Transverse colon (tissue), 4 donors: ENCODE data around the gene VPS13C. TPM values are rescaled to one million over a fixed set of nuclear protein-coding genes. Genes with fewer than 3 reads are reported as not detected.
A peak's percentile ranks its signal among the peaks of the same experiment; 100 is the strongest.

Experiments
- DNase-seq: peaks from one replicate; pipeline ENCODE4 v3.0.0-alpha.2; 2019
- H3K27ac ChIP-seq, 4 donors: fragments of 200-600 bp; sonication (generic); 2 replicates each; pipeline ENCODE4 v1.5.1; 2016 to 2018; ENCODE audit warnings: inconsistent platforms in 4 of 4
- H3K27me3 ChIP-seq: fragments of 200-600 bp; sonication (generic); 2 replicates; pipeline ENCODE4 v1.5.1; 2017; ENCODE audit warnings: inconsistent platforms
- H3K36me3 ChIP-seq, 4 donors: fragments of 200-600 bp; sonication (generic); 2 replicates each; pipeline ENCODE4 v1.5.1; 2017 to 2019; ENCODE audit warnings: inconsistent platforms in 4 of 4
- H3K4me1 ChIP-seq, 4 donors: fragments of 200-600 bp; sonication (generic); 2 replicates each; pipeline ENCODE4 v1.5.1; 2017 to 2020; ENCODE audit warnings: inconsistent platforms in 4 of 4
- H3K4me3 ChIP-seq, 4 donors: fragments of 200-600 bp; sonication (generic); 1 replicate in 1 of 4; 2 replicates in 3 of 4; pipeline versions ENCODE4 v1.5.1 to v1.6.1; 2017 to 2019; ENCODE audit warnings: inconsistent platforms in 4 of 4
- H3K9me3 ChIP-seq, 2 donors: fragments of 200-600 bp; sonication (generic); 2 replicates each; pipeline ENCODE4 v1.5.1; 2017 to 2019; ENCODE audit warnings: inconsistent platforms in 2 of 2
- CTCF ChIP-seq, 5 experiments: fragments of 200-600 bp in 3 of 5; fragments of 450-650 bp in 2 of 5; sonication (generic) in 3 of 5; IDR thresholded peaks; 1 replicate in 2 of 5; 2 replicates in 3 of 5; pipeline ENCODE4 v1.5.1; 2016 to 2017; ENCODE audit warnings: antibody characterized with exemption in 5 of 5, inconsistent platforms in 3 of 5, mild to moderate bottlenecking in 2 of 5, moderate library complexity in 1 of 5
- EP300 ChIP-seq: sonication (generic); formaldehyde crosslinking; IDR thresholded peaks from one replicate; pipeline ENCODE4 v1.6.1; 2017; ENCODE audit warnings: antibody characterized with exemption, low read depth
- POLR2A ChIP-seq: fragments of 450-650 bp; IDR thresholded peaks from one replicate; pipeline ENCODE4 v1.6.1; 2016; ENCODE audit warnings: antibody characterized with exemption, mild to moderate bottlenecking, moderate library complexity
- POLR2AphosphoS5 ChIP-seq, 3 donors: sonication (generic); formaldehyde crosslinking; IDR thresholded peaks; one replicate each; pipeline ENCODE4 v1.6.1; 2016; ENCODE audit warnings: antibody characterized with exemption in 3 of 3
- WGBS, 2 donors: methylation state at CpG; one replicate each; pipeline ENCODE4 v1.1.5; 2018; ENCODE audit warnings: low coverage in 1 of 2; 5-methylcytosine and 5-hydroxymethylcytosine counted together
- in situ Hi-C, 4 donors: fragments of 200-750 bp; cut with MboI; loops; one replicate each; pipeline versions ENCODE4 v1.15.0 to v1.15.1; 2017; ENCODE audit warnings: low sequenced_read_pairs in 3 of 4, low pct_ligation_motif_present in 1 of 4, low pct_unique_long_range_greater_than_20kb in 1 of 4
- intact Hi-C: fragments of 100-400 bp; cut with DNase I; formaldehyde crosslinking; loops from one replicate; pipeline ENCODE4 v1.15.1; 2023; ENCODE audit warnings: low total_unique reads
- total RNA-seq, 4 donors: library from RNA; depleted of rRNA; stranded (reverse); fragments of >200 nt; gene quantifications; one replicate each; pipeline ENCODE4 v1.1.0, GENCODE V29; 2016

Gene VPS13C
- total RNA-seq, 4 donors from 2014 or later = 48.3 to 105 (median 73.2) TPM

GRCh38 chr15:61983081-61983480, 77.2 kb downstream of the VPS13C start:
- Histone ChIP-seq H3K9me3 (no peaks in the 10 kb centered on the region), H3K4me3 (no peak overlapping the region), H3K4me1 (no peaks in the 10 kb centered on the region), H3K27ac (no peak overlapping the region), H3K27me3 (no peaks in the 10 kb centered on the region), H3K36me3 (peaks cover 0 to 47% (median 12%) of the 10 kb centered on the region in 4 donors)
- 91 to 92% methylated on average over 3 of the region's 3 CpGs for WGBS, 2 donors
- in situ Hi-C loops (no loop called here), intact Hi-C loops (no loop called here)
- DNase-seq = no peak
- no peak for TF ChIP-seq EP300

GRCh38 chr15:61978225-61978624, 82.0 kb downstream of the VPS13C start:
- Histone ChIP-seq H3K27ac (no peak overlapping the region), H3K27me3 (no peaks in the 10 kb centered on the region), H3K4me3 (no peak overlapping the region), H3K36me3 (peaks cover 0 to 48% (median 16%) of the 10 kb centered on the region in 4 donors), H3K9me3 (no peaks in the 10 kb centered on the region), H3K4me1 (peaks cover 0 to 16% (median 5%) of the 10 kb centered on the region in 4 donors)
- no peak for DNase-seq
- WGBS, 2 donors = 68 to 95% methylated on average over 3 of the region's 3 CpGs
- intact Hi-C loops (no loop called here), in situ Hi-C loops (loop anchor here in 2 of 4 donors (10.0 kb wide), 2 partner anchors 87 to 97 kb away; partner anchors contain the start of genes C2CD4A (in 1 of the 2) and VPS13C (in 1 of the 2))
- TF ChIP-seq POLR2A = no peak
- TF ChIP-seq POLR2AphosphoS5 (IDR thresholded peaks at IDR 0.05) = no peak
- TF ChIP-seq EP300 = no peak
- TF ChIP-seq CTCF (IDR thresholded peaks at IDR 0.05) = no peak

GRCh38 chr15:61974759-61975158, 85.5 kb downstream of the VPS13C start:
- Histone ChIP-seq H3K27ac (peak overlapping the region in 1 of 4 donors; percentile 6), H3K9me3 (no peaks in the 10 kb centered on the region), H3K4me3 (no peak overlapping the region), H3K27me3 (no peaks in the 10 kb centered on the region), H3K36me3 (peaks cover 0 to 57% (median 14%) of the 10 kb centered on the region in 4 donors), H3K4me1 (peaks cover 0 to 16% (median 5%) of the 10 kb centered on the region in 4 donors)
- intact Hi-C loops (no loop called here), in situ Hi-C loops (loop anchor here in 2 of 4 donors (10.0 kb wide), 2 partner anchors 90 to 100 kb away; partner anchors contain the start of genes C2CD4A (in 1 of the 2) and VPS13C (in 1 of the 2))
- TF ChIP-seq EP300 = no peak
- TF ChIP-seq POLR2AphosphoS5 (IDR thresholded peaks at IDR 0.05) = no peak
- TF ChIP-seq POLR2A = no peak
- no peak for TF ChIP-seq CTCF (IDR thresholded peaks at IDR 0.05)
- DNase-seq = no peak
- WGBS, 2 donors = 25 to 34% methylated on average over 1 of the region's 1 CpG

GRCh38 chr15:61974118-61974517, 86.1 kb downstream of the VPS13C start:
- Histone ChIP-seq H3K36me3 (peaks cover 0 to 57% (median 14%) of the 10 kb centered on the region in 4 donors), H3K27me3 (no peaks in the 10 kb centered on the region), H3K9me3 (no peaks in the 10 kb centered on the region), H3K4me1 (peaks cover 0 to 16% (median 5%) of the 10 kb centered on the region in 4 donors), H3K27ac (peak overlapping the region in 1 of 4 donors; percentile 6), H3K4me3 (no peak overlapping the region)
- TF ChIP-seq EP300 = no peak
- no peak for TF ChIP-seq CTCF (IDR thresholded peaks at IDR 0.05)
- no peak for DNase-seq
- intact Hi-C loops = no loop called here
- in situ Hi-C loops = loop anchor here in 2 of 4 donors (10.0 kb wide), 2 partner anchors 91 to 101 kb away; partner anchors contain the start of genes C2CD4A (in 1 of the 2) and VPS13C (in 1 of the 2)
- WGBS, 2 donors = 25 to 27% methylated on average over 1 of the region's 1 CpG

GRCh38 chr15:61951949-61952348, 108.3 kb downstream of the VPS13C start:
- no peak overlapping the region for H3K27ac ChIP-seq
- 56 to 64% methylated on average over 1 to 2 of the region's 2 CpGs for WGBS, 2 donors
- TF ChIP-seq CTCF (IDR thresholded peaks at IDR 0.05) = no peak
- no peak for TF ChIP-seq POLR2A
- TF ChIP-seq EP300 = no peak
- TF ChIP-seq POLR2AphosphoS5 (IDR thresholded peaks at IDR 0.05) = no peak
- intact Hi-C loops (no loop called here), in situ Hi-C loops (no loop called here)
- peaks cover 0 to 54% (median 11%) of the 10 kb centered on the region in 4 donors for H3K36me3 ChIP-seq
- no peaks in the 10 kb centered on the region for H3K27me3 ChIP-seq
- DNase-seq = no peak
- H3K9me3 ChIP-seq = no peaks in the 10 kb centered on the region
- no peaks in the 10 kb centered on the region for H3K4me1 ChIP-seq
- no peak overlapping the region for H3K4me3 ChIP-seq
